B cell (primary cell): ENCODE results near the gene UNC119. TPM values are rescaled to one million over a fixed set of nuclear protein-coding genes. Genes with fewer than 3 reads are reported as not detected.

Experiments
- ATAC-seq: fragments of 200-7000 bp; cut with Tn5 transposase; one replicate; pipeline ENCODE4 v1.10.0; 2021; ENCODE audit warnings: low read depth, mild to moderate bottlenecking, moderate number of reproducible peaks, moderate library complexity
- CTCF ChIA-PET: fragments of 350-600 bp; sonication (Branson Sonifier 250); formaldehyde crosslinking; loops from one replicate; lab custom pipeline; 2021; ENCODE audit warnings: antibody characterized with exemption, inconsistent platforms; lab: Charles Lee
- POLR2A ChIA-PET: fragments of 350-600 bp; sonication (Branson Sonifier 250); formaldehyde crosslinking; loops from one replicate; lab custom pipeline; 2021; ENCODE audit warnings: antibody characterized with exemption; lab: Charles Lee
- DNase-seq: peaks from one replicate; pipeline ENCODE4 v3.0.0; 2013
- H2AFZ ChIP-seq: 2 replicates; pipeline ENCODE4 v1.6.1; 2012; ENCODE audit warnings: mild to moderate bottlenecking, low read depth, low read length; ENCODE audit not compliant: insufficient read depth, poor library complexity, severe bottlenecking
- H3K27ac ChIP-seq, 2 donors: 1 replicate in 1 of 2; 2 replicates in 1 of 2; pipeline ENCODE4 v1.5.1; 2012 to 2013; ENCODE audit warnings: low read length in 2 of 2, mild to moderate bottlenecking in 2 of 2, moderate library complexity in 1 of 2
- H3K27me3 ChIP-seq, 4 experiments: fragments of 200-600 bp in 1 of 4; sonication (generic) in 1 of 4; replicated peaks in 1 of 4; 1 replicate in 2 of 4; 2 replicates in 2 of 4; pipeline versions ENCODE4 v1.6.1 to v1.7.0; 2013 to 2016; ENCODE audit warnings: low read length in 3 of 4, mild to moderate bottlenecking in 2 of 4, mixed read lengths in 1 of 4, moderate library complexity in 1 of 4; ENCODE audit not compliant: insufficient read depth in 4 of 4, control insufficient read depth in 3 of 4; ENCODE audit errors: control extremely low read depth in 1 of 4
- H3K36me3 ChIP-seq, 2 experiments: replicated peaks in 1 of 2; 1 replicate in 1 of 2; 2 replicates in 1 of 2; pipeline versions ENCODE4 v1.6.1 to v1.7.1; 2013; ENCODE audit warnings: low read length in 1 of 2; ENCODE audit not compliant: insufficient read depth in 2 of 2, control insufficient read depth in 1 of 2; ENCODE audit errors: control extremely low read depth in 1 of 2, extremely low read depth in 1 of 2
- H3K4me1 ChIP-seq, 2 donors: fragments of 200-600 bp in 1 of 2; sonication (generic) in 1 of 2; 1 replicate in 1 of 2; 2 replicates in 1 of 2; pipeline versions ENCODE4 v1.5.1 to v1.6.1; 2013 to 2017; ENCODE audit warnings: low read length in 2 of 2; ENCODE audit not compliant: control insufficient read depth in 2 of 2, insufficient read depth in 2 of 2
- H3K4me2 ChIP-seq: replicated peaks from 2 replicates; pipeline ENCODE3; 2012; ENCODE audit warnings: mild to moderate bottlenecking, low read depth, low read length; ENCODE audit not compliant: poor library complexity, severe bottlenecking
- H3K4me3 ChIP-seq, 5 experiments: fragments of 200-600 bp in 1 of 5; sonication (generic) in 1 of 5; 1 replicate in 3 of 5; 2 replicates in 2 of 5; pipeline versions ENCODE4 v1.5.1 to v1.7.0; 2011 to 2016; ENCODE audit warnings: low read length in 4 of 5, mild to moderate bottlenecking in 4 of 5, low read depth in 2 of 5, control low read depth in 1 of 5, moderate library complexity in 1 of 5; ENCODE audit not compliant: insufficient read depth in 1 of 5; ENCODE audit errors: control extremely low read depth in 1 of 5, extremely low read depth in 1 of 5
- H3K79me2 ChIP-seq: fragments of 200-600 bp; sonication (generic); one replicate; pipeline ENCODE4 v1.6.0; 2016; ENCODE audit warnings: low read length; ENCODE audit not compliant: control insufficient read depth, insufficient read depth
- H3K9ac ChIP-seq: fragments of 200-600 bp; sonication (generic); 2 replicates; pipeline ENCODE4 v1.6.1; 2017; ENCODE audit warnings: mild to moderate bottlenecking, low read length, moderate library complexity
- H3K9me3 ChIP-seq, 3 donors: one replicate each; pipeline versions ENCODE4 v1.6.1 to v1.7.1; 2013; ENCODE audit warnings: low read length in 2 of 3; ENCODE audit not compliant: control insufficient read depth in 2 of 3, insufficient read depth in 1 of 3; ENCODE audit errors: control extremely low read depth in 1 of 3
- H4K20me1 ChIP-seq: 2 replicates; pipeline ENCODE4 v1.6.0; 2012; ENCODE audit warnings: mild to moderate bottlenecking, low read length; ENCODE audit not compliant: insufficient read depth, control insufficient read depth, poor library complexity, severe bottlenecking
- H3K27ac Mint-ChIP-seq: one replicate; pipeline ENCODE4 v1.8.0; 2021; ENCODE audit warnings: mixed read lengths
- H3K27me3 Mint-ChIP-seq: one replicate; pipeline ENCODE4 v1.8.0; 2021; ENCODE audit warnings: mixed read lengths
- H3K4me1 Mint-ChIP-seq: one replicate; pipeline ENCODE4 v1.8.0; 2021; ENCODE audit warnings: mixed read lengths
- H3K4me3 Mint-ChIP-seq: one replicate; pipeline ENCODE4 v1.8.0; 2021; ENCODE audit warnings: mixed read lengths
- H3K9me3 Mint-ChIP-seq: one replicate; pipeline ENCODE4 v1.8.0; 2022; ENCODE audit warnings: mixed read lengths; ENCODE audit not compliant: insufficient read depth
- EZH2 ChIP-seq: IDR thresholded peaks from 2 replicates; pipeline ENCODE4 v1.6.1; 2012; ENCODE audit warnings: borderline replicate concordance, low read depth, mild to moderate bottlenecking, moderate library complexity, low read length; ENCODE audit not compliant: insufficient read depth, poor library complexity, severe bottlenecking
- WGBS: methylation state at CpG from one replicate; pipeline ENCODE4 v1.1.5; 2013; ENCODE audit warnings: missing lambda C conversion rate; ENCODE audit not compliant: insufficient coverage; 5-methylcytosine and 5-hydroxymethylcytosine counted together
- intact Hi-C: fragments of 100-400 bp; cut with micrococcal nuclease; formaldehyde crosslinking; loops from one replicate; pipeline ENCODE4 v1.10.0; 2022
- polyA plus RNA-seq: library from polyadenylated mRNA; depleted of rRNA; stranded (reverse); fragments of >200 nt; gene quantifications from 2 replicates; pipeline ENCODE4 v1.2.3, GENCODE V29; 2012
- total RNA-seq, 2 donors: library from RNA; stranded (reverse); fragments of 120-200 nt in 1 of 2; gene quantifications; 1 replicate in 1 of 2; 2 replicates in 1 of 2; pipeline versions ENCODE4 v1.2.3 to v1.2.4, GENCODE V29; 2013 to 2022
- TF ChIP-seq, protein P1 (sequence below): fragments of 200-600 bp; IDR thresholded peaks from one replicate; pipeline ENCODE4 v1.8.0; 2022; ENCODE audit warnings: antibody characterized with exemption, mild to moderate bottlenecking

The UNC119 gene
- total and polyA plus RNA-seq, 2 donors (not counting 1 experiment from before 2014, with no cell fraction given), result 75.3 to 174 TPM

DNA sequence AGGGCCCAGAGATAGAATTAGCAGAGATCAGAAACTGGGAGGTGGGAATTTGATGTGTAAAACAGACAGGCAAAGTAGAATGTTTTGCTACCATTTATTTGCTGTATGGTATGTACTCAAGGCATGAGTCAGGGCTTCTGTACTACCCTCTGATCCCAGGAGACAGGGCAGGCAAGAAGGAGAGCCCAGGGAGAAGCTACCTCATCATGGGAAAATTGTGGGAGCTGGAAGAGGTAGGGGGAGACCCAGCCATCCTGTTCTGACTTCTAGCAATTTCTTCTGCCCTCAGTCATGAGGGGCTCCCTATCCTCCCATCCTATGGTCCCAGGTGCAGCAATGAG lies 20.6 kb upstream of the UNC119 start:
- Histone ChIP-seq H3K27ac (no peak overlapping the region), H2AFZ (no peak overlapping the region), H3K9ac (no peak overlapping the region), H3K4me3 (no peak overlapping the region), H3K79me2 (peaks cover 71% of the 10 kb centered on the region), H3K36me3 (peaks cover 0 to 3% of the 10 kb centered on the region in 2 experiments), H3K9me3 (no peaks in the 10 kb centered on the region), H3K4me1 (peaks cover 35 to 58% of the 10 kb centered on the region in 2 donors), H3K4me2 (no peak overlapping the region), H4K20me1 (peaks cover 4% of the 10 kb centered on the region), H3K27me3 (no peaks in the 10 kb centered on the region)
- no peak for DNase-seq
- ATAC-seq, result no peak
- Mint-ChIP-seq H3K4me3 (no peak overlapping the region), H3K4me1 (peaks cover 52% of the 10 kb centered on the region), H3K27me3 (no peaks in the 10 kb centered on the region), H3K9me3 (no peaks in the 10 kb centered on the region), H3K27ac (no peak overlapping the region)
- POLR2A ChIA-PET, result interaction anchor here (1.3 kb wide), 1 partner anchor 22 kb away, joined by 3 read pairs; no protein-coding TSS in a partner anchor
- TF ChIP-seq EZH2, result no peak
- TF ChIP-seq, protein P1, sequence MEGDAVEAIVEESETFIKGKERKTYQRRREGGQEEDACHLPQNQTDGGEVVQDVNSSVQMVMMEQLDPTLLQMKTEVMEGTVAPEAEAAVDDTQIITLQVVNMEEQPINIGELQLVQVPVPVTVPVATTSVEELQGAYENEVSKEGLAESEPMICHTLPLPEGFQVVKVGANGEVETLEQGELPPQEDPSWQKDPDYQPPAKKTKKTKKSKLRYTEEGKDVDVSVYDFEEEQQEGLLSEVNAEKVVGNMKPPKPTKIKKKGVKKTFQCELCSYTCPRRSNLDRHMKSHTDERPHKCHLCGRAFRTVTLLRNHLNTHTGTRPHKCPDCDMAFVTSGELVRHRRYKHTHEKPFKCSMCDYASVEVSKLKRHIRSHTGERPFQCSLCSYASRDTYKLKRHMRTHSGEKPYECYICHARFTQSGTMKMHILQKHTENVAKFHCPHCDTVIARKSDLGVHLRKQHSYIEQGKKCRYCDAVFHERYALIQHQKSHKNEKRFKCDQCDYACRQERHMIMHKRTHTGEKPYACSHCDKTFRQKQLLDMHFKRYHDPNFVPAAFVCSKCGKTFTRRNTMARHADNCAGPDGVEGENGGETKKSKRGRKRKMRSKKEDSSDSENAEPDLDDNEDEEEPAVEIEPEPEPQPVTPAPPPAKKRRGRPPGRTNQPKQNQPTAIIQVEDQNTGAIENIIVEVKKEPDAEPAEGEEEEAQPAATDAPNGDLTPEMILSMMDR, result no peak
- intact Hi-C loops, result loop anchor here (5.0 to 10.0 kb wide), 2 partner anchors 142 to 236 kb away; partner anchors contain the start of genes IFT20, PROCA1, RAB34 and RPL23A
- CTCF ChIA-PET, result interaction anchor here (1.6 to 3.3 kb wide), 2 partner anchors 24 to 39 kb away, joined by 4 to 31 read pairs; no protein-coding TSS in a partner anchor

DNA sequence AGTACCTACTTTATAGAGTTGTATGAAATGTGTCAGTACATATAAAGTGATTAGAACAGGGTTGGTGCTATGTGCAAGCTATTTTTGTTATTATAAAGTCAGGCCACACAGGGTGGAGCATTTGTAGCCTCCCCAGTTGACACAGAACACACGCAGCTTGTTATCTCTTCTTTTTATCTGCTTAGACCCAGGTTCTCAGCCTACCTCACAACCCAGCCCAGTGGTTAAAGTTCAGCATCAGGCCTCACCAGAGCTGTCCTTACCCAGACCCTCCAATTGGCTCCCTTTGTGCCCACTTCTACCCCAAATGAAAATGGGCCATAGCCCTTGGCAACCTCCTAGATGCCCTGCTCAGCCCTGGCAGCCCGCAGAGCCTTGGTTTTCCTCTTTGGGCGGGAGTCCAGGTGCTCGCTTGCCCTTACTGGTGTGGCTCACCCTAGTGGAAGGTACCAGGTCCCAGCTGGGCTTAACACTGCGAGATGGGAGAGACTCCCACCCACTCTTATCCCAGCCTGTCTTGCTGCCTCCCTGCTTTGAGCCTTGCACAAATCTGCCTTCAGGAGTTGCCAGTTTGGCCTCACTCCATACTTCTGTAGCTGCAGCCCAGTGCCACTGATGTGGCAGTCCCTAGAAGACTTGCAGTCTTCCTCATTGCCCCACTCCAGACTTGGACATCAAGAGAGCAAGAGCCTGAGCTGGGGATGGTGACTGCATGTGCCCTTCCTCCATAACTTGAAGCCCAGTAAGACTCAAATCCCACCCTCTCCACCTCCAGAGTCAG lies 20.0 kb upstream of the UNC119 start:
- Mint-ChIP-seq H3K4me1 (peaks cover 58% of the 10 kb centered on the region), H3K4me3 (peak overlapping the region; percentile 95), H3K27ac (peak overlapping the region; percentile 93), H3K27me3 (no peaks in the 10 kb centered on the region), H3K9me3 (no peaks in the 10 kb centered on the region)
- POLR2A ChIA-PET, result interaction anchor here (1.3 to 2.0 kb wide), 3 partner anchors 21 to 72 kb away, joined by 3 to 8 read pairs (median 4); partner anchors contain the start of gene BLTP2
- Histone ChIP-seq H3K4me3 (peak overlapping the region in 2 of 5 experiments; percentile 69 to 86), H3K36me3 (peaks cover 0 to 3% of the 10 kb centered on the region in 2 experiments), H3K27me3 (no peaks in the 10 kb centered on the region), H3K9me3 (no peaks in the 10 kb centered on the region), H3K4me2 (peak overlapping the region; percentile 87), H3K79me2 (peaks cover 71% of the 10 kb centered on the region), H3K27ac (peak overlapping the region in 1 of 2 donors; percentile 80), H4K20me1 (peaks cover 4% of the 10 kb centered on the region), H3K9ac (peak overlapping the region; percentile 94), H2AFZ (peak overlapping the region; percentile 95), H3K4me1 (peaks cover 40 to 63% of the 10 kb centered on the region in 2 donors)
- intact Hi-C loops, result loop anchor here (5.0 to 10.0 kb wide), 2 partner anchors 142 to 235 kb away; partner anchors contain the start of genes IFT20, PROCA1, RAB34 and RPL23A
- 90% methylated on average over 5 of the region's 5 CpGs for WGBS
- CTCF ChIA-PET, result interaction anchor here (1.2 to 3.3 kb wide), 4 partner anchors 23 to 40 kb away, joined by 4 to 31 read pairs (median 5); no protein-coding TSS in a partner anchor
- TF ChIP-seq, protein P1, result no peak
- TF ChIP-seq EZH2, result no peak
- DNase-seq (no peak), ATAC-seq (no peak)
